OCI-LY1 (cell line): ENCODE measurements around the gene CLEC17A.

ENCODE experiments used
- EZH2 ChIP-seq: fragments of 200-600 bp; sonication (generic), shearing (Covaris generic); IDR thresholded peaks from 2 replicates; pipeline ENCODE4 v1.8.0; 2017; ENCODE audit warnings: borderline replicate concordance, mixed run types, mild to moderate bottlenecking, antibody characterized with exemption, low read length, moderate library complexity, mixed read lengths
- TF ChIP-seq, protein P1 (sequence below): fragments of 200-600 bp; sonication (generic), shearing (Covaris generic); IDR thresholded peaks from 2 replicates; pipeline ENCODE4 v1.5.1; 2017; ENCODE audit warnings: mild to moderate bottlenecking, antibody characterized with exemption, low read length, moderate library complexity, mixed read lengths

- no peak for TF ChIP-seq EZH2
- TF ChIP-seq, protein P1, sequence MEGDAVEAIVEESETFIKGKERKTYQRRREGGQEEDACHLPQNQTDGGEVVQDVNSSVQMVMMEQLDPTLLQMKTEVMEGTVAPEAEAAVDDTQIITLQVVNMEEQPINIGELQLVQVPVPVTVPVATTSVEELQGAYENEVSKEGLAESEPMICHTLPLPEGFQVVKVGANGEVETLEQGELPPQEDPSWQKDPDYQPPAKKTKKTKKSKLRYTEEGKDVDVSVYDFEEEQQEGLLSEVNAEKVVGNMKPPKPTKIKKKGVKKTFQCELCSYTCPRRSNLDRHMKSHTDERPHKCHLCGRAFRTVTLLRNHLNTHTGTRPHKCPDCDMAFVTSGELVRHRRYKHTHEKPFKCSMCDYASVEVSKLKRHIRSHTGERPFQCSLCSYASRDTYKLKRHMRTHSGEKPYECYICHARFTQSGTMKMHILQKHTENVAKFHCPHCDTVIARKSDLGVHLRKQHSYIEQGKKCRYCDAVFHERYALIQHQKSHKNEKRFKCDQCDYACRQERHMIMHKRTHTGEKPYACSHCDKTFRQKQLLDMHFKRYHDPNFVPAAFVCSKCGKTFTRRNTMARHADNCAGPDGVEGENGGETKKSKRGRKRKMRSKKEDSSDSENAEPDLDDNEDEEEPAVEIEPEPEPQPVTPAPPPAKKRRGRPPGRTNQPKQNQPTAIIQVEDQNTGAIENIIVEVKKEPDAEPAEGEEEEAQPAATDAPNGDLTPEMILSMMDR = no peak
Measured at GRCh38 chr19:14619404-14619803, 36.5 kb downstream of the CLEC17A start.
